GM18519 (cell line): ENCODE measurements around the gene PAPPA.

Experiments
- ATAC-seq: cut with Tn5 transposase; IDR thresholded peaks from one replicate; pipeline ENCODE4 v1.9.1; 2021; ENCODE audit warnings: mild to moderate bottlenecking, moderate library complexity; ENCODE audit not compliant: unreplicated experiment, low FRiP score

PAPPA gene

DNA sequence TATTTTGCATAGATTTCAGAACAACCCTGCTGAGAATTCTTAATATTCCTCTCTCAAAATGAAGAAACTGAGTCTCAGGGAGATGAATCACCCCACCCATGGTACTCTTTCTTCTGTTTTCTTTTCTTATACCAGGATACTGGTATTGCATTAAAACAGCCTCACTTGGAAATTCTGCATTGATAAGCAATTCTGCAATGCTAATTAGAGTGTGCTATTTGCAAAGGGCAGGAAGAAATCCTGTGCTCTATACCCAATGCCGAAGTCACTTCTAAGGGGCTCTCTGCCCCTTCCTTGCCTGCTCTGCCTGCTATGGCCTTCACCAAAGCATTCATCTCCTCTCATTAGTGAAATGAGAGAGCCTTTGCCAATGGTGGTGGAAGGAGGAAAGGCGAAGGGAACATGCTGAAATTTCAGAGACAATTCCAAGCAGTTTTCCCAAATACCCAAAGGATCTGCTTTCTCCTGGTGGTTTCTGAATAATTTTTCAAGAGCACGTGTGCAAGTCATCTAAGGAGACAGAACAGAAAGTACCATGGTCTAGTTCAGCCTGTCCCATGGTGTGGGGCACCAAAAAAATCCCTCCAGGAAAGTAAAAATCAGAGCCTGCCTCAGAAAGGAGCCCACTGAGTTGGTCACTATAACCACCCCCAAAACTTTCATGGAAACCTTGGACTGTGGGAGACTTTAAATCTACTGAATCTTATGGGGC is 156.5 kb downstream of the PAPPA start:
- no peak for ATAC-seq

DNA sequence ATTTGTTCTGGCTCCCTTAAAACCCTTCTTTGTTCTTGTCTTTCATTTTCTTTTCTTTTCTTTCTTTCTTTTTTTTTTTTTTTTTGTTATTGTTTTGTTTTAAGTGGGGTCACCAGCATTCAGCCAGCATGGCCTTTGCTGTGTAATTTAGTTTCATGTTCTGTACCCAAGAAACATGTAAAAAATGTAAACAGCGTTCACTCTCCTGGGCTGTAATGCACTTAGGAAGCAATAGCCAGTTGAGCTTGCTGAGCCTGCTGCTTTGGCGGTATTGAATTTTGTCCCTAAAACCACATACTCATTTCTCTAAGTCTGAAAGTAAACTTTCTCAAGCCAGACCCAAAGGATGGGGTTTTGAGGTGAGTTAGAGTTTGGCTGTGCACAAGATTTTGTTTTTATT is 158.6 kb downstream of the PAPPA start:
- ATAC-seq, result no peak

DNA sequence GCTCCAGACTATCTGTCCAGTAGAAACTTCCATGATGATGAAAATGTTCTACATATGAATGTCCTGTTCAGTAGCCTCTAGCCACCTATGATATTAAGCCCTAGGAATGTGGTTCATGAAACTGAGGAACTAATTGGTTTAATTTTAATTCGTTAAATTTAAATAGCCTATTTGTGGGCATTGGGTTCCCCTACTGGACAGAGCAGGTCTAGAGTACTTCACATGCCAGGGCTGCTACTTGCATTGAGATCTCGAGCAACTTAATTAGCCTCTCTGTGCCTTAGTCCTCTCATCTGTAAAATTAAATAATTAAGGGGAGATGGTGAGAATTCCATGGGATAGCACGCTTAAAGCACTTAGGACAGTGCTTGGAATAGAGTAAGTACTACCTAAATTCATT is 160.0 kb downstream of the PAPPA start:
- no peak for ATAC-seq

DNA sequence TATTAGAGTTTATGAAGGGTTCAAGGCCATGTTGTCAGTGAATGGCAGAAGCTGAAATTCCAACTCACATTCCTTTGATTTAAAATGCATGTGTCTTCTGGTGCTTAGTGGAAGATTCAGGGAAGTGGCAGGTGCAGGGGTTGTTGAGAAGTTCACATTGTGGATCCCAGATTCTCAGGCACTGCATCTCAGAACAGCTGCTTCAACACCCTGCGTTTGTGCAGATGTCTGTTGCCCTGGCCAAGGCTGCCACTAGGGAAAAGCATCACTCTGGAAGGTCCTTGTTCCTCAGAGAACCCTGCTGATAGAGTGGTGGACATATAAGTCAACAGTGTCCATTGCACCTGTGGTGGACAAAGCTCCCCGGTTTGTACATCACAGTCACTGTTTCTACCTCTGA is 162.7 kb downstream of the PAPPA start:
- ATAC-seq, result no peak

DNA sequence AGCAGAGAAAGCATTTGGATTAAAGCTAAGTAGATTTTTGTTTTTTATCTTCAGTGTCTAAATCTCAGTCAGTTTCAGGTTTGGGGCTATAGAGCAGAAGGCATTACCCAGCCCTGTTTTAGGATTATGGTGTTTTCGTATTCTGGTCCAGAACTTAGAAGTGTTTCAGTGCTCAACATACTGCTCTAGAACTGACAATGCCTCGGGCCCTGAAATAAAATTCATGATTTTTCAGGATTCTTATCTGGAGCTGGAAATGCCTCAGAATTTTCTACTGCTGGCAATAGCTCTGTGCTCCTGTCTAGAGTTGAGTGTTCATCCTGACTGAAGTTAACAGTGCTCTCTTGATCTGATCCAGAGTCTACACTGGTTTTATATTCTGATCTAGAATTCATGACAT is 163.9 kb downstream of the PAPPA start:
- no peak for ATAC-seq

DNA sequence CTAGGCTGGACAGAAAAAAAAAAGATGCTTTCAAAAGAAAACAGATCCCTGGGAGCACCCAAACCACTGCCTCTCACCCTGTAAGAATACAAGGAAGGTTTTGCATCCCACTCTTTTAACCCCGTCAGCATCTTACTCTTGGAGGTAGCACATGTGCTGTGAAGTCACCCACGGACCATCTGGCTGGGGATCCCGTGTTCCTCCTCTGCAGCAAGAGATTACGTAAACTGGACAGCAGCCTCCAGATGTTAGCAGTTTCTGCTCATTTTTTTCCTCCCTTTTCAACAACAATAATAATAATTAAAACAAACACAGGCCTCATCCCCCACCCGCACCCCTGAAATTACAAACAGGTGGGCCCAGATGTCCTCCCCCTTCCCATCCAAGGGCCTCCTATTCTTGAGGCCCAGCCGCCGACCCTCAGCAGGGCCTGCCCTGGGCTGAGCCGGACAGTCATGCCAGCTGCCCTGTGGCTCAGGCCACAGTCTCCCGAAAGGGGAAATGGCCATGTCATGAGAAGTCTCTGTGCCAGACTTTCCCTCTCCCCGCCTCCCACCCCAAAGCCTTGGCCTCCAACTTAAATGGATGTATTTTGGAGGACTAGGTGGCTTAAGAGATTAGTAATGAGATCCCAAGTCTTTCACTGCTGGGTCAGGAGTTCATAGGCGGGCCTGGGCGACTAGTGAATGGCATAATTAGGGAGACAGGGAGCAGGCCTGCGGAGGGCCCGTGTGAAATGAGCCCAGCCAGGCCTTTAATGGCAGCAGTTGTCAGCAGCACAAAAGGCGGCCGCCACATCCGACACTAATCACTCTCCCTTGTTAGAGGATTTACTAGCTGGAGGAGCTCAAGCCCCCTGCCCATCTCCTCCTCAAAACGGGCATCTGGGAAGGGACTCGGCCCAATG is 165.1 kb downstream of the PAPPA start:
- no peak for ATAC-seq

DNA sequence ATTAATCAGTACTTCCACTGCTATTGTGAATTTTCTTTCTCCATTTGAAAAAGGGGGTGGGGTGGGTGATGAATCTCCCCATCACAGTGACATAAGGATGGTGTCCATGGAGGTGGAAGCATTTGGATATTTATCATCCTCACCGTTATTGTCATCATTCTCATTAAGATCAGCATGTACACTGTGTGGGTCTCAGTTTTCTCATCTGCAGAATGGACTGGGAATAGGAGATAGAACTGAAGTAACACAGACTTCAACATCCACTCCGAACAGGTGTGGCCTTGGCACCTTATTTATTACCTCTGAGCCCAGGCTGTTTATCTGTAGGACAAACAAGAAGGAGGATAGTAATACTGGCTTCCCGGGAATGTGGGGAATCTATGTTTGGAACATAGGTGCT is 165.9 kb downstream of the PAPPA start:
- no peak for ATAC-seq

DNA sequence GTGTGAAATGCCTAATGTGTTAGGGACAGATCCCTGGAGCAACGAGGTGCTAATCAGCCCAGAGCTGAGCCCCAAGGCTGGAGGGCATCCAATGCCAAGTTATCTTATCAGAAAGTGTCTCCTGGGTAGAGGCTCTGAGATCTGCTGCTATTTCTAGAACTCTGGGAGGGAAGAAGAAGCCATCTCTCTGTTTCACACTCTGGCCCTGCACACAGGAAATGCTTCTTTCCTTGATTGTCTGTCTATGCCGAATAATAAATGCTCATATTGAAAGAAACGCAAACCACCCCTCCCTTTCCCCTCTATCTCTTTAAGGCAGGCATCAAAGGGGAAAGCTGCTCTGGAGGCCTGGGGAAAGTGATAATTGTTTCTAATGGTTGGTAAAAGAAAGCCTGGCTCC is 166.7 kb downstream of the PAPPA start:
- ATAC-seq, result no peak

DNA sequence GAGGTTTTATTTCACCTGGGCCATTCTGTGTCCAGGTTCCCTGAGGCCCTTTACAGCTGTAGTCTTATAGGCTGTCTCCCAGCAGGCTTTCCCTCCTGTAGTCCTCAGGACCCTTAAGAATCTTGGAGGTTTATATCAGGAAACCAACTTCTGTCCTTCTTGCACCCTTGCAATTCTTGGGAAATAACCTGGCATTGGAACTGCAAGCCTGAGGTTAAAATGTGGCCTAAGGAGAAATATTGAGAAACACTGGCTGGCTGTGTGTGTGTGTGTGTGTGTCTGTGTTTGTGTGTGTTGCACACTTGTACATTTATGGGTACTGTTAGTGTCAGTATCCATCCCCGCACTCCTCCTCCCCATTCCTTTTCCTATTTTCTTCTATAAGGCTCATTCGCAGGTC is 168.9 kb downstream of the PAPPA start:
- ATAC-seq, result no peak

DNA sequence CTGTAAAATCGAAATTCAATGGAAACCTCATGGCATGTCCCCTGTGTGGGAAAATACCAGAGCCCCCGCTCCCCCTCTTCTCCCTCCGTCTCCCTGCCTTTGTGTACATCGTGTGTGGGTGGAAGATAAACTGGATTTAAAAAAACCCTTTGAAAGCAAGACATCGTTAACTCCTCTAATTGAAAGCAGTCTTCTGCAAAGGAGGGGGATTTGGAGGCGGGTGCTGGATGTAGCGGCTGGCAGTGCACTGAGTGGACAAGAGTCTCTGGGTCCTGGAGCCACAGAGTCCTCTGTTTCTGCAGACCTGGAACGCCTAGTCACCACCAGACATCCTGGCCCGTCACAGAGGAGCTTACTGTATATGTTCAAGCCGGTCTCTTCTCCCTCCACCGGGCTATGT is 169.4 kb downstream of the PAPPA start:
- no peak for ATAC-seq

DNA sequence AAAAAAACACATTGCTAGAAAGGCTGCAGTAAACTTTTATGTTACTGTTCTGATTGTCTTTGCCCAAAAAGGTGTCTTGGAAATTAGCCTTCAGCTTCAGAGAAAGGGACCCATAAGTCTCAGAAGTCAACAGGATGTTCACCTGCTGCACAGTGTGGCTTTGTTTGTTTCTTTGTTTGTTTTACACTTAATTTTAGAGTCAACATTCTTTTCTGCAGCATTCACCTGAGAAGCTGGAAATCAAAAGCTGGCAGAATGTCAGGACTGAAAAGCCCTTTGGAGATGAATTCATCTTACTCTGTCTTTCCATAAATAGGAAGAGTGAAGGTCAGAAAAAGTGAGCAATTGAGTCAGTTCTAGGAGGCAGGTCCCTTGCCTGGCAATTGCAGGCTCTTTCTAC is 170.0 kb downstream of the PAPPA start:
- no peak for ATAC-seq

DNA sequence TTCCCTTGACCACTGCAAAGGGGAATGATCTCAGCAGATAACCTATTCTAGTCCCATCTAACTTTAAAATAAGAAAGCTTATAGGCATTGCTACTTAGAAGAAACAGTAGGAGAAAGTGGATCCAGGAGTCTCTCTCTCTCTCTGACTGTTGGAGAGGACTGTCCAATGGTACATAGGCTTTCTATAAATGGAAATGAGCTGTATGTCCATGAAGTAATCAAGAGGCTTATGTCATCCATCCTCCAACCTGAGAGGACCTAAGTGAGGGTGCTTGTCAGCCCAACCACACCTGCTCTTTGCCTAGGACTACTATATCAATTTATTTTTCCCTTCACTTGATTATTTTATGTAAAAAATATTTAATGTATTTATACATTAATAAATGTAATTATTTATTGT is 172.3 kb downstream of the PAPPA start:
- ATAC-seq, result no peak

DNA sequence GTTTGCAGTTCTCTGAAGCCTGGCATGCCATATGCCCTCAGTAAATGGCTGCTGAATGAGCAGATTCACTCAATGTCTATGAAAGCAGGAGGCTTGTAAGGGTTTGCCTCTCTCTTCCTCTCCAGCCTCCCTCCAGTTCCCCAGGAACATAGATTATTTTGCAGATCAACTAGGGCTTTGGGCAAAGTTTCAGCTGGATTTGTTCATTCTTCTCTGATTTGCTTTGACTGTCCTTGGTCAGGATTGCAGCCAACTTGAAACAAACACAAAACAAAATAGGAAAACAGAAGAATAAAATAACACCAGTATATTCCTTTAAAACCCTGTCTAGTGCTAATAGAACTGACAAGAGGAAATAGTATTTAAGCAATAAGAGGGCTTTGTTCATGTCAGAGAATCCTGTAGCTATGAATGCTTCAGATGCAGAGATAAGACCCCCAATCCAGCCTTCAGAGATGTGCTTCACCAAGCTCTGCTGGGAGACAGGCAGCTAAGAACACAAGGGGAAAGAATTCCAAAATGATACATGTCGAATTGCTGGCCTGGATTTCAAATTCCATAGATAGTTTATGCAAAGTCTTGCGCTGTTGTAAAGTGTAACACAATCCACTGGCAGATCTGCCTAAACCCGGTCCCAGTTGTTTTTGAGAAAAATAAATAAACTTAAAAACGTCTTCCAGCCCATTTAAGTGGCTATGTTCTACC is 174.3 kb downstream of the PAPPA start:
- no peak for ATAC-seq

DNA sequence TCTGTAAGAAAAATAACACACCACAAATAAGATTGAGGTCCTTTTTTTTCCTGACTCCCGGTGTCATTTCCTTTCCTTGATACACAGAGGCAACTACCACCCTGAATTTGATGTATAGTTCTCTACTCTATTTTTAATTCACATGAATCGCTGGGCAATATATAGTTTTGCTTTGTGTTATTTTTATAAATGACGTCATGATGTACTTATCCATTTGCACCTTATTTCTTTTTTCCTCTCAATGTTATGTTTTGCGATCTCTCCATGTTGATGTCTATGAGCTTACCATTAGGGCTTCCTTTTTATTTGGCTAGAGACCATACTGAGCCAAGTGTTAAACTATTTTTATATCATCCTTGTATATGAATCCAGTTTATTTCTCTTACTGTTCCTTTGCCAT is 175.9 kb downstream of the PAPPA start:
- no peak for ATAC-seq

DNA sequence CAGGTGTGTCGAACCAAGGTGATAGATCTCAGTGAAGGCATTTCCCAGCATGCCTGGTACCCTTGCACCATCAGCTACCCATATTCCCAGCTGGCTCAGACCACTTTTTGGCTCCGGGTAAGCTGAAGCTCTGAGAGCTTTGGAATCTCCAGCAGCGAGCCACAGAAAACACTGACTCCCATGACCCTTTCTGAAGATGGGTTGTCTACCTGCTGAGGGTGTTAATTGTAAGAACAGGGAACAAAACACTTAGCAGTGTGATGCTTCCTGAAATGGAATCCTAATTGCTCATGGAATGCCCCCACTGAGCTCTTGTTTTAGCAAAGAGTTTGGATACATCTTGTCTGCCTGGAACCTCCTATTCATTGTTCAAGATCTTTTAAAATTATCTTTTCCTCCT is 177.7 kb downstream of the PAPPA start:
- no peak for ATAC-seq

DNA sequence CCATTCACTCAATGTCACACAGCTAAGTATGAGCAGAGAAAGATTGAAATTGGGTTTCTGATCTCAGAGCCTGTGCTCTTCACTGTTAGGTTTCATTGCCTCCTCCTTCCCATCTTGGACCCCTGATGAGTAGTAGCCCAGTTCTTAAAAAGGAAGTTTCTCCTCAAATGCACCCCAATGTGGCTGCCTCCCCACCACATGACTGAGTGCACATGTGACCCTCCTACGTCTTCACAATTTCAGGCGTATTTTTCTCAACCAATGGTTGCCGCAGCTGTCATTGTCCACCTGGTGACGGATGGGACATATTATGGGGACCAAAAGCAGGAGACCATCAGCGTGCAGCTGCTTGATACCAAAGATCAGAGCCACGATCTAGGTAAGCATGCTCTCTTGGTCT is 178.5 kb downstream of the PAPPA start:
- ATAC-seq, result no peak

DNA sequence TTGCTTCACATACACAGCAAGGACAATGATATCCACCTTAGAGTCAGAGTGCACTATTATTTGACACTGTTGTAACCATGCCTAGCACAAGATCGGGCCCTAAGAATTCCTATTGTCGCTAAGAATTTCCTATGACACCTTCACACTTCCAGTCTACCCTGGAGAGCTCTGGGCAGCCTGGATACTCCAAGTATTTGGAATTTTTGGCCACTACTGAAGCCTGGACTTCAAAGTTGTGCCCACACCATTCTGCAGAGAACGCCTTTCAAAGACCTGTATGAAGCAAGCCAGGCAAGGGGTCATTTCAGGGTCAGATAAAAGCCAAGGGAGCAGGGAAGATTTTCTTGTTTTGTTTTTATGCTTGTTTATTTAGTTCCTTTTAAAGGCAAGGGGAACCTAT is 179.7 kb downstream of the PAPPA start:
- no peak for ATAC-seq

DNA sequence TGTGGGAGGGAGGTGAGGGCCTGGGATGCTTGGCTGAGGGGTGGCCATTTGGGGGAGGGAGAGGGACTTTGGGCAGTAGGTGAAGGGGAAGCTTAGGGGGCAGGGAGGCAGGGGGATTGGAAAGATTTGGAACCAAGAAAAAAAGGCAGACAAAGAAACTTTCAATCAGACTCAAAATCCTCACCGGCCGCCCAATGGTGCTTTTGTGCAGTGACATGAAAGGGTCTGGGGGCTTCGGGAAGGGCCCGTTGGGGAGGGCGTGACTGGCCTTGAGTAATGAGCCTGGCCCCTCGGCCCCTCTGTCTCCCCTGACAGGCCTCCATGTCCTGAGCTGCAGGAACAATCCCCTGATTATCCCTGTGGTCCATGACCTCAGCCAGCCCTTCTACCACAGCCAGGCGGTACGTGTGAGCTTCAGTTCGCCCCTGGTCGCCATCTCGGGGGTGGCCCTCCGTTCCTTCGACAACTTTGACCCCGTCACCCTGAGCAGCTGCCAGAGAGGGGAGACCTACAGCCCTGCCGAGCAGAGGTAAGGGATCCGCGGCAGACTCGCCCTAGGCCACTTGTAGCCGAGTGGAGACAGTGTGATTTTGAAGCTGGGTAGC is 181.1 kb downstream of the PAPPA start:
- no peak for ATAC-seq

DNA sequence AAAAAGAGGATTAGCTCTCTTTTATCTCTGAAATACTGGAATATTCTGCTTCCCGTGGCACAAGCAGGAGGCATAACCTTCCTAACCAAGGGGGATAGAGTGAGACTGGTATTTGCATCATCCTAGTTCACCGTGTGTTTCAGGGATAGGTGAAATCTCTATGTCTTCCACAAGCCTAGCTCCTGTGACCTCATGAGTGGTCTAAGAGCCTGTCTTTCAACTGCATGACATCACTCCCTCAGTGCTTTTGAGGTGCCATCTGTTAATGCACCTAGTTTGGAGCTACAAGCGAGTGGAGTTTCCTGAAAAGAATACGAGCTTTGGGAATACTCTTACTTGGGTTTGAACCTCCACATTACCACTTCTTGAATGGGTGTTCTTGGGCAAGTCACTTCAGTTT is 181.8 kb downstream of the PAPPA start:
- ATAC-seq, result no peak

DNA sequence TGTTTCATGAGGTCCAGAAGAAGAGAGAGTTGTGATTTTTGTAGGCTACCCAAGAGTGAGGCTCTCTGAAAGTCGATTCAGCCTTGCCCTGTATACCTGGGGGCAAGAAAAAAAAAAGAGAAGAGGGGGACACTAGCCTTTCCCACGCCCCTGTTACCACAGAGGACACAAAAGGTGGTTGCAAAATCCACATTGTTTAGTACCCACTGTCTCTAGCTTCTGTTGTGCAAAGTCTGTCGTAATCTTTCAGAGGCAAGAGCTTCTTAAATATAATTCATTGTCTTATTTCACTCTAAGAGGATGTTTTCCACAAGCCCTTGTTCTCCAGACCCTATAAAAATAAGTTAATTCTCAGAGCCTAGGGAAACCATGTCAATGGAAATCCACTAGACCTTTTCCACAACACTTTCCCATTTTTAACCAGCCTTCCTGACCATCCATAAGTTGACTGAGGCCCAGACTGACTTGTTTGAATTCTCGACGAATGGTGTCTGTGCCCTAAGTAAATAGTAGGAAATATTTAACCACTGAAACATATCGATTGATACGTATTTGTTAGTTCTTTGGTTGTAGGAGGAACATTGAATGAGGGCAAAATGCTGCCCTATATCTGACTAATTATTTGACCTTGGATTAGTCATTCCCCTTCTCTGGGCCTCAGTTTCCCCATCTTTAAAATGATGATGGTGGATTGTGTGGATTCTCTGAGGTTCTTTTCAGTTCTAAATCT is 182.7 kb downstream of the PAPPA start:
- ATAC-seq, result no peak
